T-cell (primary cell): ENCODE data around the gene ADGRD1. TPM values are rescaled to one million over a fixed set of nuclear protein-coding genes. Genes with fewer than 3 reads are reported as not detected.

Experiments
- ATAC-seq, 4 experiments: fragments of 200-7000 bp in 3 of 4; fragments of 150-1000 bp in 1 of 4; cut with Tn5 transposase; replicated peaks in 1 of 4; 1 replicate in 3 of 4; 2 replicates in 1 of 4; pipeline ENCODE4 v1.10.0; 2021; ENCODE audit warnings: moderate library complexity in 3 of 4, mild to moderate bottlenecking in 2 of 4, moderate number of reproducible peaks in 1 of 4
- CTCF ChIA-PET, 2 donors: fragments of 300-600 bp; sonication (Branson Sonifier 250); formaldehyde crosslinking; loops; one replicate each; lab custom pipeline; 2022; ENCODE audit warnings: antibody characterized with exemption in 2 of 2; lab: Charles Lee
- POLR2A ChIA-PET, 2 donors: fragments of 300-600 bp; sonication (Branson Sonifier 250); formaldehyde crosslinking; loops; one replicate each; lab custom pipeline; 2022; ENCODE audit warnings: antibody characterized with exemption in 2 of 2; lab: Charles Lee
- DNase-seq, 35 experiments: peaks; one replicate each; pipeline versions ENCODE4 v3.0.0 to v3.0.0-alpha.2; 2013 to 2023
- H3K27ac ChIP-seq: one replicate; pipeline ENCODE4 v1.5.1; 2013; ENCODE audit warnings: low read length
- H3K27me3 ChIP-seq, 2 experiments: replicated peaks in 1 of 2; 1 replicate in 1 of 2; 2 replicates in 1 of 2; pipeline versions ENCODE4 v1.6.1 to v1.7.0; 2013; ENCODE audit warnings: low read length in 1 of 2, mixed read lengths in 1 of 2; ENCODE audit not compliant: control insufficient read depth in 2 of 2, insufficient read depth in 2 of 2; ENCODE audit errors: extremely low read depth in 1 of 2
- H3K36me3 ChIP-seq, 2 donors: 1 replicate in 1 of 2; 2 replicates in 1 of 2; pipeline versions ENCODE4 v1.6.1 to v1.7.0; 2013; ENCODE audit warnings: low read length in 1 of 2; ENCODE audit not compliant: control insufficient read depth in 2 of 2, insufficient read depth in 1 of 2; ENCODE audit errors: extremely low read depth in 1 of 2
- H3K4me1 ChIP-seq, 2 experiments: 1 replicate in 1 of 2; 2 replicates in 1 of 2; pipeline versions ENCODE4 v1.6.1 to v1.7.0; 2013; ENCODE audit warnings: low read length in 2 of 2, mixed read lengths in 1 of 2; ENCODE audit not compliant: insufficient read depth in 2 of 2, control insufficient read depth in 1 of 2; ENCODE audit errors: extremely low read depth in 1 of 2
- H3K4me3 ChIP-seq, 2 donors: 1 replicate in 1 of 2; 2 replicates in 1 of 2; pipeline versions ENCODE4 v1.5.1 to v1.7.0; 2013; ENCODE audit warnings: mild to moderate bottlenecking in 2 of 2, low read length in 1 of 2, moderate library complexity in 1 of 2; ENCODE audit not compliant: control insufficient read depth in 1 of 2; ENCODE audit errors: extremely low read depth in 1 of 2
- H3K9me3 ChIP-seq: 2 replicates; pipeline ENCODE4 v1.7.0; 2013
- H3K27ac Mint-ChIP-seq, 2 donors: one replicate each; pipeline ENCODE4 v1.8.0; 2020 to 2021; ENCODE audit warnings: mild to moderate bottlenecking in 2 of 2, mixed read lengths in 2 of 2
- H3K27me3 Mint-ChIP-seq, 2 donors: one replicate each; pipeline ENCODE4 v1.8.0; 2021 to 2022; ENCODE audit warnings: mixed read lengths in 2 of 2
- H3K36me3 Mint-ChIP-seq: one replicate; pipeline ENCODE4 v1.8.0; 2021; ENCODE audit warnings: mixed read lengths
- H3K4me1 Mint-ChIP-seq, 3 donors: one replicate each; pipeline ENCODE4 v1.8.0; 2020 to 2022; ENCODE audit warnings: mixed read lengths in 3 of 3, mild to moderate bottlenecking in 1 of 3
- H3K4me3 Mint-ChIP-seq, 3 donors: one replicate each; pipeline ENCODE4 v1.8.0; 2020 to 2022; ENCODE audit warnings: mild to moderate bottlenecking in 3 of 3, mixed read lengths in 3 of 3, moderate library complexity in 3 of 3
- H3K9me3 Mint-ChIP-seq, 3 donors: one replicate each; pipeline ENCODE4 v1.8.0; 2020 to 2022; ENCODE audit warnings: mixed read lengths in 3 of 3
- WGBS: methylation state at CpG from one replicate; pipeline ENCODE4 v1.1.5; 2013; ENCODE audit warnings: missing lambda C conversion rate; ENCODE audit not compliant: insufficient coverage; 5-methylcytosine and 5-hydroxymethylcytosine counted together
- total RNA-seq, 35 experiments: library from RNA in 6 of 35; stranded (reverse) in 6 of 35; fragments of 120-200 nt in 1 of 35; gene quantifications; one replicate each; pipeline versions ENCODE4 v1.2.1 to v1.2.4 and lab custom pipeline; 2013 to 2026

The ADGRD1 gene
- total RNA-seq, 5 donors from 2014 or later (not counting 1 experiment from before 2014, with no cell fraction given): 0.29 to 1.1 (median 0.43) TPM; not detected in 1

DNA sequence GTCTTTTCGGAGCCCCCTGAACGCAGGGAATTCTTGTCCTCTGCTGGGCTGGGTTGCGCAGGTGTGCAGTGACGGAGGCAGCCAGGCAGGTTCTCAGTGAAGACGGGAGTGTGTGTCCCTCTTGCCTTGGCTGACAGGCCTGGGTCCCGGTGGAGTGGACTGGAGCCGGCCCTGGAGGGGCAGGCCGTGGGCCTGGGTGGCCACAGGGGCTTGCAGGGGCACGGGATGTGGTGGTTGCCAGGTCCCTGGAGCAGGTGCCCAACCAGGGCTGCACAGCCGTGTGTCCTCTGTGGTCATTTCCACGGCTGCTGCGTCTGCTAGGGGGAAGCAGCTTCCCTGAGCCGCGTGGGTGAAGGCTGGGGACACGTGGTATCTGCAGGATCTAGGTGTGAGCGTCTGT lies 79.8 kb downstream of the ADGRD1 start:
- 84% methylated on average over 15 of the region's 16 CpGs for WGBS
- H3K36me3 ChIP-seq: no peaks in the 10 kb centered on the region
- peaks cover 0 to 20% of the 10 kb centered on the region in 2 experiments for H3K27me3 ChIP-seq
- peaks cover 0 to 4% (median 0%) of the 10 kb centered on the region in 3 donors for H3K9me3 Mint-ChIP-seq
- ATAC-seq: no peak
- no peak for DNase-seq
- H3K9me3 ChIP-seq: no peaks in the 10 kb centered on the region
- H3K27ac Mint-ChIP-seq: no peak overlapping the region
- peaks cover 0 to 7% of the 10 kb centered on the region in 2 donors for H3K27me3 Mint-ChIP-seq
- no peak overlapping the region for H3K27ac ChIP-seq
- no peak overlapping the region for H3K4me3 Mint-ChIP-seq
- no peaks in the 10 kb centered on the region for H3K36me3 Mint-ChIP-seq
- ChIA-PET CTCF (no interaction called here), POLR2A (no interaction called here)
- no peak overlapping the region for H3K4me3 ChIP-seq
- no peaks in the 10 kb centered on the region for H3K4me1 Mint-ChIP-seq
- no peaks in the 10 kb centered on the region for H3K4me1 ChIP-seq

DNA sequence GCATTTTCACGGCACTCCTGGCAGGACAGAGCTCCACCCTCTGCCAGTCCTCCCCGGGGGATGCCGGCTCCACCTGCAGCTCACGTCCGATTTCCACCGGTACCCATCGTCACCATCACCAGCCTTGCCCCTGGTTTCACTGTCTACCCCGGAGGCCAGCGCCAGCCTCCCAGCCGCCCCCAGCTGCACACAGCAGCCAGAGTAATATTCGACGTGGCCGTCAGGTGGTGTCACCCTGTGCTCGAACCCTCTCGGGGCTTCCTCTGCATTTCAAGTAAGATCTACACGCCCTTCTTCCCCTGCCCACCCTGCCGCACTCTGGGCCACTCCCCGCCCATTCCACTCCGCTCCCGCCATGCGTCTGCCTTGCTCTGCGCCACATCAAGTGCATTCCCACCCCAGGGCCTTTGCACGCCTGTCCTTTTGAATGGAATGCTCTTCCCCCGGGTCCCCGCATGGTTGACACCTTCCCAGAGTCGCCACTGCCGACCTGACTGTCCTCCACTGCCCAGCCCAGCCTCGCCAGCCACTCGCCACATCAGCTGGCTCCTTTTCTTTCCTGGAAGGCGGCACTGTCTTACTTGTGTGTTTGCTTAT lies 80.3 kb downstream of the ADGRD1 start:
- ATAC-seq (no peak), DNase-seq (no peak)
- peaks cover 0 to 7% of the 10 kb centered on the region in 2 donors for H3K27me3 Mint-ChIP-seq
- CTCF ChIA-PET: no interaction called here
- no peaks in the 10 kb centered on the region for H3K4me1 Mint-ChIP-seq
- peaks cover 0 to 4% (median 0%) of the 10 kb centered on the region in 3 donors for H3K9me3 Mint-ChIP-seq
- H3K36me3 Mint-ChIP-seq: no peaks in the 10 kb centered on the region
- no peaks in the 10 kb centered on the region for H3K36me3 ChIP-seq
- no peaks in the 10 kb centered on the region for H3K4me1 ChIP-seq
- peaks cover 0 to 20% of the 10 kb centered on the region in 2 experiments for H3K27me3 ChIP-seq
- POLR2A ChIA-PET: no interaction called here
- no peak overlapping the region for H3K4me3 Mint-ChIP-seq
- H3K27ac ChIP-seq: no peak overlapping the region
- 88% methylated on average over 29 of the region's 30 CpGs for WGBS
- H3K27ac Mint-ChIP-seq: no peak overlapping the region
- no peaks in the 10 kb centered on the region for H3K9me3 ChIP-seq
- H3K4me3 ChIP-seq: no peak overlapping the region

DNA sequence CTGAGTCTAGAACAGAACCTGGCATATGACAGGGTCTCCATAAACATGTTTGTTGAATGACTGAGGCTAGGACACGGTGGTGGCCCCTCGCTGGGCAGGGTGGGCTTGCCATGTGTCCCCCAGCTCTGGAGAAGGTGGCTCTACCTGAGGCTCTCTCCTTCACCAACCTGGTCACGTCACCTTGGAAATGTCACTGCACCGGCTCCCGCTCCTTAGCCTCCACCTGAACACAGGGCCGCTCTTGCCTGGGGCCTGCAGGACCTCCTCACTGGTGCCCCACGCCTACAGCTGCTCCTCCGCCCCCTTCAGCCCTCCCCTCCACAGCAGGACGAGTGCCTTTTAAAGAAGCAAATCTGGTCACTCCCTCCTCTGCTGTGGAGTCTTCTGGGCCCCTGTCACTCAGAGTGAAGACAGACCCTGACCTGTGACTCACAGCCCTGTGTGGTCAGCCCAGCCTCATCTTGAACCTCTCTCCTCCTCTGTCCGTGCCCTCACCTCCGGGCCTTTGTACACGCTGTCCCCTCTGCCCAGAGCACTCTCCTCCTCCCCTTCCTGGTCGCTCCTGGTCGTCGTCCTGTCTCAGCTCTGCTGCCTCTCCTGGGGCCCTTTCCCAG lies 81.0 kb downstream of the ADGRD1 start:
- Mint-ChIP-seq H3K4me3 (peak overlapping the region in 1 of 3 donors; percentile 54), H3K9me3 (peaks cover 0 to 4% (median 0%) of the 10 kb centered on the region in 3 donors), H3K27me3 (peaks cover 0 to 7% of the 10 kb centered on the region in 2 donors), H3K4me1 (no peaks in the 10 kb centered on the region), H3K27ac (no peak overlapping the region), H3K36me3 (no peaks in the 10 kb centered on the region)
- no peaks in the 10 kb centered on the region for H3K36me3 ChIP-seq
- H3K9me3 ChIP-seq: no peaks in the 10 kb centered on the region
- WGBS: 80% methylated on average over 10 of the region's 15 CpGs
- ChIA-PET POLR2A (no interaction called here), CTCF (no interaction called here)
- ATAC-seq (no peak), DNase-seq (no peak)
- H3K4me1 ChIP-seq: no peaks in the 10 kb centered on the region
- no peak overlapping the region for H3K4me3 ChIP-seq
- peaks cover 0 to 20% of the 10 kb centered on the region in 2 experiments for H3K27me3 ChIP-seq
- no peak overlapping the region for H3K27ac ChIP-seq

DNA sequence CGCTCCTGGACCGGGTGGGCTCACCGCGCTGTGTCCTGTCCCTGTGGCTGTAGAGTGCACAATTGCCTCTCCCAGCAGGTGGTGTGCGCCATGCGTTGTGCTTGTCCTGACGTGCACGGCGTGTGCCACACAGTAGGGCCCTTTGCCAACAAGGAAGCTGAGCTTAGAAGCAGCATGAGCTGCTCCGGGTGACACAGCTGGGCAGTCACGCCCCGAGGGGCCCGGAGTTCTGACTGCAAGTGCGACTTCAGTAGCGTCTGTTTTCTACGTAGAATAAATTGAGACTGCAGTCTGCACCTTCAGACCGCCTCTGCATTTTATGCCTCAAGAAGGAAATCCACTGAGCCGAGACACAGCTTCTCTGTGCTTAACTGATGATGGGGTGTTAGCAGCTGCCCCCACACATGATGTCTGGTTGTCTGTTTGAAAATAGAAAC lies 81.6 kb downstream of the ADGRD1 start:
- ChIA-PET CTCF (no interaction called here), POLR2A (no interaction called here)
- Histone ChIP-seq H3K27ac (no peak overlapping the region), H3K36me3 (no peaks in the 10 kb centered on the region), H3K4me3 (no peak overlapping the region), H3K4me1 (no peaks in the 10 kb centered on the region), H3K9me3 (no peaks in the 10 kb centered on the region), H3K27me3 (peaks cover 0 to 17% of the 10 kb centered on the region in 2 experiments)
- Mint-ChIP-seq H3K36me3 (no peaks in the 10 kb centered on the region), H3K4me3 (peak overlapping the region in 1 of 3 donors; percentile 54), H3K27ac (no peak overlapping the region), H3K9me3 (peaks cover 0 to 4% (median 0%) of the 10 kb centered on the region in 3 donors), H3K27me3 (peaks cover 0 to 7% of the 10 kb centered on the region in 2 donors), H3K4me1 (no peaks in the 10 kb centered on the region)
- DNase-seq (no peak), ATAC-seq (no peak)
- 58% methylated on average over 18 of the region's 18 CpGs for WGBS

DNA sequence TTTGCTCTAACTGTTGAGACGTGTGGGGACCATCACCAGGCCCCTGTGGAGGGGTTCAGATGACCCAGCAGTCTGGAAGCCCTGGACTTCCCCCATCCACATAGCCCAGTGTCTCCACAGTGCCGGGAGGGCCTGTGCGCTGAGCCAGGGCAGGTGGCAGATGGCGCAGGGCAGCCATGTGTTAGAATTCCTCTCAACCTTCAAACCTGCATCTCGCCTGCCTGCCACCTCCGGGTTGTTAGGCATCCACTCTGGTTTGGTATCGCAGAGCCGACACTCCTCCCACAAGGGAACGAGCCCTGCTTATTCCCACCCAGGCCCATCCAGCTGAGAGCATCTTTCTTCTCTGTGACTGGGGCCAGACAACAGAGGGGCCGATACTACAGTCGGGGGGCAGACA lies 84.5 kb downstream of the ADGRD1 start:
- Mint-ChIP-seq H3K9me3 (peaks cover 0 to 4% (median 0%) of the 10 kb centered on the region in 3 donors), H3K4me1 (no peaks in the 10 kb centered on the region), H3K27me3 (no peaks in the 10 kb centered on the region), H3K27ac (no peak overlapping the region), H3K36me3 (no peaks in the 10 kb centered on the region), H3K4me3 (no peak overlapping the region)
- ATAC-seq: no peak
- Histone ChIP-seq H3K36me3 (no peaks in the 10 kb centered on the region), H3K4me3 (no peak overlapping the region), H3K27me3 (peaks cover 0 to 2% of the 10 kb centered on the region in 2 experiments), H3K4me1 (no peaks in the 10 kb centered on the region), H3K27ac (no peak overlapping the region), H3K9me3 (no peaks in the 10 kb centered on the region)
- 95% methylated on average over 7 of the region's 11 CpGs for WGBS
- DNase-seq: no peak
- POLR2A ChIA-PET: no interaction called here
- CTCF ChIA-PET: no interaction called here

DNA sequence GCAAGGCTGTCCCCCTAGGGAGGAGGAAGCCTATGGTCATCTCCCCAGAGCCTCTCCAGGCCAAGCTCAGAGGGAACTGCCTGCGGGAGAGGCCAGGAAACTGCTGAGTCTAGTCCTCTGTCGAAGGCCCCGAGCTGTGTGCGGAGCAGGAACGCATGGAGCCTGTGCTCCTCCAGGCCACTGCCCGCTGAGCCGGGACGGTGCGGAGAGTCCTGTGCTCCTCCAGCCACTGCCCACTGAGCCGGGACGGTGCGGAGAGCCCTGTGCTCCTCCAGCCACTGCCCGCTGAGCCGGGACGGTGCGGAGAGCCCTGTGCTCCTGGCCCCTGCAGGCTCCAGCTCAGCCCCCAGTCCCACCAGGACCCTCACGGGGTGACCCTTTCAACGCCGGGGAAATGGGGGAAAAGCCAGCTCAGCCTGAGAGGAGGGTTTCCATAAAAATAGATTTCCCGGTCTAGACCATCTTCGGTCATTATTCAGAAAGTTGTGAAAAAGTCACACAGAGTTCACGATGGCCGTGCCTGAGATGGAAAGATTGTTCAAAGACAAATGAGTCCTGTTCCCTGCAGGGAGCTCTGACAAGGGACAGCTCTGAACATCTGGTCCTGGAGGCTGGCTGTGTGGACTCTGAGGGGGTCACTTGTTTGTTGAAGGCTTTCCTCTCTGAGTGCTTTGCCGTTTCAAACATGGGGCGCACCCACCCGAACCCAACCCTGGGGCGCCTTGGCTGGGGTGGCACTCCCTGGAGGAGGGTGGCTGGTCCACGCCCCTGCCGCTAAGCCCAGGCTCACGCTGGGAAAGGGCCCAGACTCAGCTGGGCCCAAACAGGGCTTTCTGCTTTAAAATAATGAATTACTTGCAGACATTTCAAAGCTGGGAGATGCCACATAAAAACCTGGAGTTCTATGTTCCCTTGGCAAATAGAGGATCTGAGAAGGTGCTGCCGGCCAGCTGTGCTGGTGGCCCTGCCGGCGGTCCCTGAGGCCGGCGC lies 85.5 kb downstream of the ADGRD1 start:
- POLR2A ChIA-PET: no interaction called here
- Mint-ChIP-seq H3K27me3 (no peaks in the 10 kb centered on the region), H3K27ac (no peak overlapping the region), H3K9me3 (peaks cover 0 to 4% (median 0%) of the 10 kb centered on the region in 3 donors), H3K36me3 (no peaks in the 10 kb centered on the region), H3K4me1 (no peaks in the 10 kb centered on the region), H3K4me3 (no peak overlapping the region)
- no peak overlapping the region for H3K27ac ChIP-seq
- 91% methylated on average over 27 of the region's 35 CpGs for WGBS
- no peaks in the 10 kb centered on the region for H3K9me3 ChIP-seq
- no peaks in the 10 kb centered on the region for H3K36me3 ChIP-seq
- ATAC-seq: no peak
- no peaks in the 10 kb centered on the region for H3K4me1 ChIP-seq
- no peak for DNase-seq
- H3K4me3 ChIP-seq: no peak overlapping the region
- peaks cover 0 to 2% of the 10 kb centered on the region in 2 experiments for H3K27me3 ChIP-seq
- CTCF ChIA-PET: no interaction called here
